ENCODE measurements around the gene C4orf51.

DNA sequence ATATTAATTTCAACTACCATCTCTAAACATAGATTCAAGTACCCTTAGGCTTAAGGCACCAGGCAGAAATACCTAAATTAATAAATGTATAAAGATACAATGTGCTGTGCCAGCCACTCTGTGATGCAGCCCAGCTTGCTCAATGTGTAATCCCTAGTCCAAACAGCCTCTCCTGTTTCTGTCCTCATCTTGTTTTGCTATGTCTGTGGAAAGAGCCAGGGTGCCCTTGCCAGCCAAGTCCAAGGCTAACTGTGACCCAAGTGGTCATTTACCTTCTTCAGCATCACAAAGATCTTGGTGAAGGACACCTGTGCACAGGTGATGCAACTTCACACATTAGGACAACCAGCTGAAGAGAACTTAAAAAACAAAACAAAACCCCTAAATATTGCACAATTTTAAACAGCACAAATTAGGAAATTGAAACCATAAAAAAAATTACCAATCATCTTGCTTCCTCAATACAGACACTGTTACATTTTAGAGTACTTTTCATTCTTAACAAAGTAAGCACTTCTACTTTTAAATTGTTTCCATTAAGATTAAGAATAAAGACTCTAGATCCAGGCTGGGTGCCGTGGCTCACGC is 89.6 kb downstream of the C4orf51 start:
- TF ChIP-seq, protein P1, sequence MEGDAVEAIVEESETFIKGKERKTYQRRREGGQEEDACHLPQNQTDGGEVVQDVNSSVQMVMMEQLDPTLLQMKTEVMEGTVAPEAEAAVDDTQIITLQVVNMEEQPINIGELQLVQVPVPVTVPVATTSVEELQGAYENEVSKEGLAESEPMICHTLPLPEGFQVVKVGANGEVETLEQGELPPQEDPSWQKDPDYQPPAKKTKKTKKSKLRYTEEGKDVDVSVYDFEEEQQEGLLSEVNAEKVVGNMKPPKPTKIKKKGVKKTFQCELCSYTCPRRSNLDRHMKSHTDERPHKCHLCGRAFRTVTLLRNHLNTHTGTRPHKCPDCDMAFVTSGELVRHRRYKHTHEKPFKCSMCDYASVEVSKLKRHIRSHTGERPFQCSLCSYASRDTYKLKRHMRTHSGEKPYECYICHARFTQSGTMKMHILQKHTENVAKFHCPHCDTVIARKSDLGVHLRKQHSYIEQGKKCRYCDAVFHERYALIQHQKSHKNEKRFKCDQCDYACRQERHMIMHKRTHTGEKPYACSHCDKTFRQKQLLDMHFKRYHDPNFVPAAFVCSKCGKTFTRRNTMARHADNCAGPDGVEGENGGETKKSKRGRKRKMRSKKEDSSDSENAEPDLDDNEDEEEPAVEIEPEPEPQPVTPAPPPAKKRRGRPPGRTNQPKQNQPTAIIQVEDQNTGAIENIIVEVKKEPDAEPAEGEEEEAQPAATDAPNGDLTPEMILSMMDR (IDR thresholded peaks at IDR 0.05; ENCODE audit: borderline replicate concordance, extremely low read depth, low read length, poor library complexity, severe bottlenecking), result no peak
- no peak for TF ChIP-seq EZH2 (IDR thresholded peaks at IDR 0.05; ENCODE audit: borderline replicate concordance, low read depth, low read length, severe bottlenecking)

Data from DND-41 (cell line).